ENCODE measurements around the gene LIPE.

DNA sequence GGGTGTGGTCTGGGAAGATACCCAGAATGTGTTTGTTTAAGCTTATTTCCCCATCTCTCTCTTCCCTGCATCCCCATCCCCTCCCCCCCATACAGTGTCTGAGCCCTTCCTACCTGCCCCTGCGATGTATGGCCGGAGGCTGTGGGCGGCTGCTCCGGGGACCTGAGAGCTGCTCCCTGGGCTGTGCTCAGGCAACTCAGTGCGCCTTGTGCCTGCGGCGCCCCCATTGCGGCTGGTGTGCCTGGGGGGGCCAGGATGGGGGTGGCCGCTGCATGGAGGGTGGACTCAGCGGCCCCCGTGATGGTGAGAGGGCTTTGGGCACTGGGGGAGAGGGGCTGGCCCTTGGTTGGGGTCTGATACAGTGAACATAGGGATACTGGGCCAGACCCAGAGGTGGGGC lies 58.8 kb downstream of the LIPE start:
- TF ChIP-seq, protein P1, sequence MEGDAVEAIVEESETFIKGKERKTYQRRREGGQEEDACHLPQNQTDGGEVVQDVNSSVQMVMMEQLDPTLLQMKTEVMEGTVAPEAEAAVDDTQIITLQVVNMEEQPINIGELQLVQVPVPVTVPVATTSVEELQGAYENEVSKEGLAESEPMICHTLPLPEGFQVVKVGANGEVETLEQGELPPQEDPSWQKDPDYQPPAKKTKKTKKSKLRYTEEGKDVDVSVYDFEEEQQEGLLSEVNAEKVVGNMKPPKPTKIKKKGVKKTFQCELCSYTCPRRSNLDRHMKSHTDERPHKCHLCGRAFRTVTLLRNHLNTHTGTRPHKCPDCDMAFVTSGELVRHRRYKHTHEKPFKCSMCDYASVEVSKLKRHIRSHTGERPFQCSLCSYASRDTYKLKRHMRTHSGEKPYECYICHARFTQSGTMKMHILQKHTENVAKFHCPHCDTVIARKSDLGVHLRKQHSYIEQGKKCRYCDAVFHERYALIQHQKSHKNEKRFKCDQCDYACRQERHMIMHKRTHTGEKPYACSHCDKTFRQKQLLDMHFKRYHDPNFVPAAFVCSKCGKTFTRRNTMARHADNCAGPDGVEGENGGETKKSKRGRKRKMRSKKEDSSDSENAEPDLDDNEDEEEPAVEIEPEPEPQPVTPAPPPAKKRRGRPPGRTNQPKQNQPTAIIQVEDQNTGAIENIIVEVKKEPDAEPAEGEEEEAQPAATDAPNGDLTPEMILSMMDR (conservative IDR thresholded peaks at IDR 0.05): no peak
- no peak for TF ChIP-seq ZFX (IDR thresholded peaks at IDR 0.05)

Measured in C4-2B (cell line).